HL-60/S4 (cell line): ENCODE data around the gene MGME1.

Experiments
- in situ Hi-C: fragments of 300-500 bp; cut with MboI; formaldehyde crosslinking; loops from 2 replicates; pipeline ENCODE4 v1.14.3; 2022; ENCODE audit warnings: low sequenced_read_pairs

The MGME1 gene

DNA sequence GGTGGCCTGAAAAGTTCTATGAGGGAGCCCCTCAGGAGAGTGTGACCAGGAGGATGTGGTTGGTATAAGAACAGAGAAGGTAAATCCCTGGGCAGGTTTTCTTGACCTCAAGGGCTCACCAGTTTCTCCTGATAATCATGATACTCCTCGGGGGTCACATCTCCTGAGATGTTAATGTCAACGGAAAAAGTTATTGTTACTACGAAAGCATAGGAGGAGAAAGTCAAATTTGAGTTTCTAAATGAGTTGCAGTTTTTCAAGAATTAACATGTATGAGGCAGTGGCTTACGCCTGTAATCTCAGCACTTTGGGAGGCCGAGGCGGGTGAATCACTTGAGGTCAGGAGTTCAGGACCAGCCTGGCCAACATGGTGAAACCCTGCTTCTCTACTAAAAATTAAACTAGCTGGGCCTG is 23.4 kb downstream of the MGME1 start:
- in situ Hi-C loops: no loop called here

DNA sequence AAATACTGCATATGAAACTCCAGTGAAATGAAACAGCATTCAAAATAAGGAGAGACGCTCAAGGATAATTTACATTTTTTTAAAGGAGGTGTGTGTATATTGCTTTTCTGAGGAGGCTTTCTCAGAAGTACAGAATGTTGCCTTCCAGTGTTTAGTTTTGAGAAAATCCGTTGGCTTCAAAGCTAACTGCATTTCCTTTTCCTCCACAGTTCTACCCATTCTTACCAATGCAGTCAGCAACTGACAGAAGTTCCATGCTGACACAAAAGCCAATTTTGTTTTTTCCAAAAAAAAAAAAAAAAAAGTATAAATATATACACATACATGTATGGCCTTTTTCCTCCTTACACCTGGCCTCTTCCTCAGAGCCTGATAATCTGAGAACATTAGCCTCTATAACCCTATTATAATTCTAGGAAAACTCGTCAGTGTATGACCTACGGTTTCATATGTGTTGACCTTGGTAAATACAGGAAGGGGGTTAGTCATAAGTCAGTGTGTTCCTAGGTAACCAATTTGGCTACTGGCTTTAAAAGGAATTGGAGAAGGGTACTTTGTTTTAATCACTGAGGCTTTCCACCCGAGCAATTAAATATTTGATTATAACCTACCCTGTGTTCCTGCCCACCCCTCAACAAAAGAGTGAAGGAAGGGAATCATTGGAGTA is 24.2 kb downstream of the MGME1 start:
- in situ Hi-C loops: no loop called here

DNA sequence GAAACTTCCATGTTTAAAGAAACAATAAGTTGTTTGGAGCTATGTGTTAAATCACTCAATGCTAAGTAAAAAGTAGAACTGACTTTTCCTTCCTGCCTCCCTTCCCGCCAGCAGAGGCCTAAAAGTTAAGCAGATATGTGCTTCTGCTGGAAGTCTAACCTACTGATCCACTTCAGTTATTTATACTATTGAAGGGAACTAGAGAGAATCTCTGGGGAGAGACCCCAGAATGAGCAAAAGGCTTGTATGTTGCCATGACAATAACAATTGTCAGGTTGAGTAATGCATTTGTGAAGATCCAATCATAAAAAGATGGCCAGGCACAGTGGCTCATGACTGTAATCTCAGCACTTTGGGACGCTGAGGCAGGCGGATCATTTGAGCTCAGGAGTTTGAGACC is 24.7 kb downstream of the MGME1 start:
- in situ Hi-C loops: no loop called here

DNA sequence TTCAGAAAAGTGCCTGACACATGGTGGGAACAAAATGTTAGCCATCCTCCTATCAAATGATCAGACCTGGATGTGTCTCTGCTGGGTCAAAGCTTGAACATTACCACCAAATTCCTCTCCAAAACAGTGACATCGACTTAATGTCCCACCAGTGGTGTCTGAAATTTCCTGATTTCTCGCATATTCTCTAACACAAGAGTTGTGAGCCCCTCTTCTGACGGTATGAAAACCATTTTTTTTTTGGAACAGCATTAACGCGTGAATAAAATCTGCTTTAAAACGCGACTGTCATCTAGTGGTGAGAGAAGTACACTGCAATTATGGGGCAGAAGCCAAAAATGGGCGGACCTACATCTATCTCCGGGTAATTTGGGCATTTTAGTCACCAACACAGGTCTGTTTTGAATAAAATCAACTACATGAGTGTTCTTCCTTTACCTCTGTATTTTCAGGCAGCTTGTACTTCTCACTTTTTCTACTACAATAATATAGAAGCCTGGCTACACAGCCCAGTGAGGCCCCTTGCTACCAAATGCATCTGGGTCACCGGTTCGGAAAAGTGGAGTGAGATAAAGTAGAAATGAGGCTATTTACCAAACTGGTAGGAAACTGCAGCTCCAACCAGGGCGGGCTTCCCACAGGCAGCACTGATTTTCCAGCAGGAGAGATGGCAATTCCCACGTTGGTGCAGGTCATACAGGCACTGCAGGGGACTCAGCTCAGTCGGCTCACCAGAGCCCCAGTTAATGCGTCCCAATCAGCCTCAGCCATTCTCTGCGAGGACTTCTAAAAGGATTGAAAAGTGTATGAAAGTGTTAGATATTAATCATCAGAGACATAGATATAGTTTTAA is 27.4 kb downstream of the MGME1 start:
- in situ Hi-C loops: no loop called here

DNA sequence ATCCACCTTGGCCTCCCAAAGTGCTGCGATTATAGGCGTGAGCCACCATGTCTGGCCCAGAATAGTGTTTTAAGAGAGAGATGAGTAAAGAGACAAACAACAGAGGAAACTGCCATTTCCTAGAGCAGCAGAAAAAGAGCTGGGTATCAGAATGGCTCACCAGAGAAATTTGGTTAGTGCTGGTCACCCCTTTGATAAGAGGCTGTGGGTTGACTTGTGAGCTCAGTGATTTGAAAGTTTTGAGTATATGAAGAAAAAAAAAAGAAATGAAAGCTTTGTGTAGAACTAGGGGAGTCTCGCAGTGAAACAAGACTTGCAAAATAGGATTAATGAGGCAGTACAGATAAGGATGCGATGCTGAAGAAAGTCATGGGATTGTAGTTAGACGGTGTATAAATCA is 29.6 kb downstream of the MGME1 start:
- in situ Hi-C loops: no loop called here

DNA sequence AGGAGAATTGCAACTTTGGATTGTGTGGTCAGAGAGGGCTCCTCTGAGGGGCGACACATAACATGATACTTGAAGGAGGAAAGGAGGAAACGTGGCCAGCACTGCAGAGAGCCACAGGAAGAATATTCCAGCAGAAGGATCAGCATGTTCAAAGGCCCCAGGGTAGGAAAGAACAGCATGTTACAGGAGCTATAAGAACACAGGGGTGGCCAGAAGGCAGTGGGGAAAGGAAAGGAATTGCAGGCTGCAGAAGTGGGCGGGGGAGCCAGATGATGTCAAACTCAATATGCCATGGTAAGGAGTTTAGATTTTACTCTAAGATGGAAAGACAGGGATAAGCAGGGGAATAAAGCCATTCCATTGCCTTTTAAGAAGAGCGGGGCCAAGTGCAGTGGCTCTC is 30.7 kb downstream of the MGME1 start:
- in situ Hi-C loops: no loop called here

DNA sequence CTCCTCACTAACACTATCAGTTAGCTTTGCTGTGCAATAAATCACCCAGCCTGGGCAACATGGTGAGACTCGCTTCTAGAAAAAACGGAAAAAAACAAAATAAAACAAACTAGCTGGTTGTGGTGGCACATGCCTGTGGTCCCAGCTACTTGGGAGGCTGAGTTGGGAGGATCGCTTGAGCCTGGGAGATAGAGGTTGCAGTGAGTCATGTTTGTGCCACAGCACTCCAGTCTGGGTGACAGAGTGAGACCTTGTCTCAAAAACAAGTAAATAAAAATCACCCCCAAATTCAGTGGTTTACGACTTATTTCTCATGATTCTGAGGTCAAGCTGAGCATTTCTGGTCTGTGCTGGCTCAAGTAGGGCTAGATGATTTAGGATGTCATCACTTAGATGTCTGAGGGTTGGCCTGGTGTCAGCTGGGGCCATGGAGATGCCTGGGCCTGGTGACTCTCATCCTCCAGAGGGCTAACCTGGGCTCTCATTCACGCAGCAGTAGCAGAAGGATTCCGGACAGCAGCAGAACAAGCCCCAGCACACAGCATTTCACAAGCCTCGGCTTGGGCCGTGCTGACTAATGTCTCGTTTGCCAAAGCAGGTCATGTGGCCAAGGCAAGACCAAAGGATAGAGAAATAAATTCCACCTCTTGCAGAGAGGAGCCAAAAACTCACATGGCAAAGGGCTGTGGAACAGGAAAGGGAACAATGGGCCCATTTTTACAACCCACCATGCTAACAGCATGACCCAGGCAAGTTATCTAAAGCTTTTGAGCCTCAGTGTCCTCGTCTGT is 32.5 kb downstream of the MGME1 start:
- in situ Hi-C loops: no loop called here

DNA sequence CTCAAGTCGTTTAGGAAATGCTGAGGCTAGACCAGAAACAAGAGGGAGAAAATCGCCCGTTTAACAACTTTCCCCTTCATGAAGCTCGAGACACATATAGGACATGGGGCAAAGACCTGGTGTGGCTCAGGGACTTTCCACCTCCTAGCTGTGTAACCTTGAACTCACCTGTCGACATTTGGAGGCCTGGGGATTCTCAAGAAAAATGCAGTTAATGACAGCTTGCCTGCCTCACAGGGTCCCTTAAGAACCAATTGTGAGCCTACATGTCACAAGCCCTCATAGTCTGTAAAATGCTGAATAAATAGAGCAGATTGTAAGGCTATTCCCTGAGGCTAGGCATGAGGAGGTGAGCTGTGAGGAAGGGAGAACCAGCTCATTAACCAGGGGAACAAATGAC is 35.1 kb downstream of the MGME1 start:
- in situ Hi-C loops: no loop called here

DNA sequence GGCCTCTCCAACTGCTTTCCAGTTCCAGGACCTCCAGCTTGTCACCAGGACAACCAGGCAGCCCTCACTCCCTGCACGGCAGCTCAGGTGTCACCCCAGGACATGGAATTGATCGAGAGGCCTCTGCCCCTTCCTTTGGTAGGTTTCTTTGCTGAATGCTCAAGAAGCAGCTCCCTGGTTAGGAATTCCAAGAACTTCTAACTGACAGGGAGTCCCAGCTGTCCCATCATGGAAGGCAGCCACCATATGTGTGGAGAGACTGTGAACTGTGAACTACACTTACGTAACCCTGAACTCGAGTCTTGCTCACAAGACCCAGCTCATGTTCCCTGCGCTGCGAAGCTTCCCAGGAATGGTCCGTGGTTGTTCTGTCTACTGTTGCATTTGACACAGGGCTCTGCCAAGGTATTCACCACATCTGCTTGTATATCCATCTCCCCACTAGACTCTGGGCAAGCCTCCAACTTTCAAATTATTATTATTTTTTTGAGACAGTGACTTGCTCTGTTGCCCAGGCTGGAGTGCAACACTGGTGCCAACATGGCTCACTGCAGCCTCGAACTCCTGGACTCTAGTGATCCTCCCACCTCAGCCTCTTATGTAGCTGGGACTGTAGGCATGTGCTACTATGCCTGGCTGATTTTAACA is 35.7 kb downstream of the MGME1 start:
- in situ Hi-C loops: no loop called here

DNA sequence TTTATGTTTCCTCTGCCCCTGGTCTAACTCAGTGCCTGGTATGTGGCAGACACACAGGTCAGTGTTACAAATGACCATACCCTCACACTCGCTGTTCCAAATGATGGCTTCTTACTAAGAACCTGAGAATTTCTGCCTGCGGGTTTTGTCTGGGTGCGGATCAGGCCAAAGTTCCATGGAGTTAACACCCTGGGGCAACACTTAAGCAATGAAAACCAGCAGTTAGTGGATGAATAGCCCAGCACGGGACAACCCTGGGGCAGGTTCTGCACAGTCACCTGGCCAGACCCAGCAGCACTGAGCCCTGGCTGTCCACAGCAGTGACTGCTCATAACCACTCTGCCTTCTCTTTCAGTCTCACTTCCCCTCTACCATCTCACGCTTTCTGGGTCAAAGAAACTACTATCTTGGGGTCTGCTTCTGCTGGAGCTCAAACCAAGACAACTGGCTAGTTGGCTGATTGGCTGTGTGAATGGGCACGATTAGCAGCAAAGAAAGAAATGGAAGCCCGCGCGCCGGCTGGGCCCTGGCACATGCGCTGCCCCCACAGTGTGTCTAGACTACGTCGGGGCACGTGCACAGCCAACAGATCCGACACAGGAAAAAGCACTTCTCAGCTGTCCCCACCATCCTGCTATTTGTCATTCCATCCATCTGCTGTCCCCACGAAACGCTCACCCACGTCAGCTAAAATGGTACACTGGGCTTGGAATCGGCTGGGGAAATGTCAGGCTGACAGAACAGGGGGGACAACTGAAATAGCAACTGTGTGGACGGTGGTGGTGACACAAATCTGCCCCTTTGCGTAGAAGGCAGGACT is 36.6 kb downstream of the MGME1 start:
- in situ Hi-C loops: no loop called here

DNA sequence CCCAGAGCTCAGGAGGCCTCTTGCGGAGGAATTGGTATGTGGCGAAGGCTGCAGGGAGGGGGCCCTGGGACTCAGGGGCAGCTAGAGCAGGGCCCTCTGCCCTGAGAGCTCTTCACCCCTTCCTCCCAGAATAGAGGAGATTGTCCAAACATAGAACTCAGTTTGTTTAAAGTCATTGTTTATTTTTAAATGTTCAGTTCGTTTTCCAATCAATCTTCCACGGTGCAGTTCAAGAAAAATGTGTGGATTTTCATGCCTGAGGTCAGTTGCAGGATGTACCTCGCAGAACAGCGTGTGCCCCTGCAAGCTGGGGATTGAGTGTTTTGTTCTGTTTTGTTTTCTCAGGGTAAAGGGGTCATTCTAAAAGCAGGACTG is 37.2 kb downstream of the MGME1 start:
- in situ Hi-C loops: no loop called here

DNA sequence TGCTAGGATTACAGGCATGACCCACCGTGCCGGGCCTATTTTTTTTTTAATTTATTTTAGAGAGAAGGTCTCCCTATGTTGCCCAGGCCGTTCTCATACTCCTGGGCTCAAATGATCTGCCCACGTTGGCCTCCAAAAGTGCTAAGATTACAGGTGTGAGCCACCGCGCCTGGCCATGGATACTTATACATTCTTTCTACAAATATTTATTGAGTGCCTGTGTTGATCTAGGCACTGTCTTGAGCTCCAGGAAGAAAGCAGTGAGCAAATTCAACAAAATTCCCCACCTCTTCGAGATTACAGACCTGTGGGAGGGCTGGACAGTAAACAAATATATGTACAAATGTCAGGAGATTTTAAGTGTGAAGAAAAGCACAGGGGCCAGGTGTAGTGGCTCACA is 37.9 kb downstream of the MGME1 start:
- in situ Hi-C loops: no loop called here

DNA sequence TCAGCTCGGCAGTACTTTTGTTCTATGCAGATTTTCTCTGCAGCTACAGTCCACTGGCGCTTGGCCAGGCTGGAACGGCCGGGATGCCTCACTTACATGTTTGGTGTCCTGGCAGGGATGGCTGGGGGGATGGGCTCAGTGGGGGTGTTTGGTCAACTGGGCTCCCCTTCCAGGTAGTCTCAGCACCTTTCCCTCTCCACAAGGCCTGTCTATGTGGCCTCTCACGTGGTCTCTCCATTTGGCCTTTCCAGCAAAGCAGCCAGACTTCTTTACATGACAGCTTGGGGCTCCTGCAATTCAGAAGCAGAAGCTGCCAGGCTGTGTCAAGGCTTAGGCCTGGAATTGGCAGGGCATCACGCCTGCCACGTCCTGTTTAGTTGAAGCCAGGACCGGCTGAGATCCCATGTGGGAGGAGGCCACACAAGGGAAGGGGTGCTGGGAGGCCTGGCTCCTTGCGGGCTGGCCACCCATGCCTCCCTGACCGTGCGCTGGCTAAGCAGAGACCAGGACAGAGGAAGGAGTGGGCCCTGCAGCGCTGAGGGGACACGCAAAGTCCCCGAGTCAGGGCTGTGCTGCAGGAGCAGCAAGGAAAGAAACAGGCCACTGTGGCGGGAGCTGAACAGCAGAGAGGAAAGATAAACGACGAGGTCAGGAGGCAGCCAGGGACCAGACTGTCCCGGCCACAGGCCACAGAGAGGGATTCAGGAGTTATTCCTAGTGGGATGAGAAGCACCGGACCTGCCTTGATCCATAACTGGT is 38.9 kb downstream of the MGME1 start:
- in situ Hi-C loops: no loop called here

DNA sequence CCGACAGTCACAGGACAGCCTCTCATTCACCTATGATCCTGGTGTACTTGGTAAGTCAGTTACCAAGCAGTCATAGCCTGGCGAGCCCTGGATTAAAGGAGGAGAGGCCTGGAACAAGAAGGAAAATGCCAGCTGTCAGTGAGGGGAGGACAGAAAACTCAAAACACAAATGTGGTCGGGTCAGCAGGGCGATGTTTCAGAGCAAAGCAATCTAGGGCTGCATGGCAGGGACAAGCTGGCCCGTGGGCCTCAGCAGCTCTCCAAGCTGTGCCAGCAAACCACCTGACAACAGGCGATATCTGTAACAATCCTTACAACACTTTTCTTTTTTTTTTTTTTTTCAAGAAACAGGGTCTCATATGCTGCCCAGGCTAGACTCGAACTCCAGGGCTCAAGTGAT is 40.3 kb downstream of the MGME1 start:
- in situ Hi-C loops: no loop called here

DNA sequence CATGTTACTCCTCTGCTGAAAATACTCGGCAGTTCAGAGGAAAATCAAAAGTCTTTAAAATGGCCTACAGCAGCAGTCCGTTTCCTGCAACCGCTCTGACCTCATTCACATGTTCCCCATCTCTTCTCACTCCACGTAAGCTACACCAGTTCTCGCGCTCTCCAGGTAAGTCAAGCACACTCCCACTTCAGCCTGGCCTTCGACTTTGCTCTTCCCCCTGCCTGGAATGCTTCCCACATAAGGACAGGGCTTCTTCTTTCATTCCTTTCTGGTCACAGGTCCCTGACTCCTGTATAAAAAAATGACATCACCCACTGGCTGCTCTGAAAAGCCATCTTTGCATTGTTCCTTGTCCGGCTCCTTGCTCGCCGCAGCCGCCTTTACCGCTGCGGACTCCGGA is 42.7 kb downstream of the MGME1 start:
- in situ Hi-C loops: no loop called here

DNA sequence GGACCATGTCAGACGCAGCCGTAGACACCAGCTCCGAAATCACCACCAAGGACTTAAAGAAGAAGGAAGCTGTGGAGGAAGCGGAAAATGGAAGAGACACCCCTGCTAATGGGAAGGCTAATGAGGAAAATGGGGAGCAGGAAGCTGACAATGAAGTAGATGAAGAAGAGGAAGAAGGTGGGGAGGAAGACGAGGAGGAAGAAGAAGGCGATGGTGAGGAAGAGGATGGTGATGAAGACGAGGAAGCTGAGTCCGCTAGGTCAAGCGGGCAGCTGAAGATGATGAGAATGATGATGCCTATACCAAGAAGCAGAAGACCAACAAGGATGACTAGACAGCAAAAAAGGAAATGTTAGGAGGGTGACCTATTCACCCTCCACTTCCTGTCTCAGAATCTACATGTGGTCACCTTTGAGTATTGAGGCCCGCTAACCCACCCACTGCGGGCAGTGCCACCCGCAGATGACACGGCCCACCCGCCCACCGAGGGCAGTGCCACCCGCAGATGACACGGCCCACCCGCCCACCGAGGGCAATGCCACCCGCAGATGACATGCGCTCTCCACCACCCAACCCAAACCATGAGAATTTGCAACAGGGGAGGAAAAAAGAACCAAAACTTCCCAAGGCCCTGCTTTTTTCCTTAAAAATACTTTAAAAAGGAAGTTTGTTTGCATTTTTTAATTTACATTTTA is 43.3 kb downstream of the MGME1 start:
- in situ Hi-C loops: no loop called here

DNA sequence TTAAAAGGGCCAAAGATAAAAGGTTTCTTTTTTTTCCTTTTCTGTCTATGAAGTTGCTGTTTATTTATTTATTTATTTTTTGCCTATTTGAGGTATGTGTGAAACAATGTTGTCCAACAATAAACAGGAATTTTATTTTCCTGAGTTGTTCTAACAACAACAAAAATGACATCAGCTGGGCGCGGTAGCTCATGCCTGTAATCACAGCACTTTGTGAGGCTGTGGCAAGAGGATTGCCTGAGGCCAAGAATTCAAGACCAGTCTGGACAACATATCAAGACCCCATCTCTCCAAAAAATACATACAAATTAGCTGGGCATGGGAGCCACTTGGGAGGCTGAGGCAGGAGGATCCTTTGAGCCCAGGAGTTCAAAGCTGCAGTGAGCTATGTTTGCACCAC is 44.1 kb downstream of the MGME1 start:
- in situ Hi-C loops: no loop called here

DNA sequence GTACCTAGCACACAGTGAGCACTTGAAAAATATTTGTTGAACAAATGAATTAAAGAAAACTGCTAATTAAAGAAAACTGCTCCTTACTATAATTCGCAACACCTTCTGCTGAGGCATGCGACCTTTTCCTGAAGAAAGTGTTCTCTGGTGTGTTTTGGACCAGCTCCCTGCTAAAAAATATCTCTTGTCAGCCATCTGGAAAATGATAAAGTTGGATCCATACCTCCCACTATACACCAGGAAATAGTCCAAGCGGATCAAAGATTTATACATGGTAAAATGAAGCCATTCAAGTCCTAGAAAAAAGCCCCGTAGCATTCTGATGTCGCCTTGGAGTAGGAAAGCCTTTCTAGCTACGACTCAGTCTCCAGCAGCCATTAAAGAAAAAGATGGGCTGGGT is 45.6 kb downstream of the MGME1 start:
- in situ Hi-C loops: no loop called here

DNA sequence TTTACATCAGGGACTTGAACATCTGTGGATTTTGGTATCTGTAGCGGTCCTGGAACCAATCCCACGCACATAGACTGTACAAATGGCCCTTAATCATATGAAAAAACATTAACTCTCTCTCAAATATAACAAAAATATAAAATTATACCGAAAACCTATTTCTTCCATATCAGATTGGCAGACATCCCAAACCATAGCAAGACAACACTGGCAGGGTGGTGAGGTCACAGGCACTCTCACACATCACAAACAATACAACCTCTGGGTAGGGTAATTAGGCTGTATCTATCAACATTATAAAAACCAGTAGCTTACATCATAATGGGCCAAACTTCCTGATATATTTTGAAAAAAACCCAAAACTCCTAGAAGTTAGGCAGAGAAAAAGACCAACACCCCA is 48.0 kb downstream of the MGME1 start:
- in situ Hi-C loops: no loop called here
